ENCODE data around the gene TFF1.

Gene TFF1

DNA sequence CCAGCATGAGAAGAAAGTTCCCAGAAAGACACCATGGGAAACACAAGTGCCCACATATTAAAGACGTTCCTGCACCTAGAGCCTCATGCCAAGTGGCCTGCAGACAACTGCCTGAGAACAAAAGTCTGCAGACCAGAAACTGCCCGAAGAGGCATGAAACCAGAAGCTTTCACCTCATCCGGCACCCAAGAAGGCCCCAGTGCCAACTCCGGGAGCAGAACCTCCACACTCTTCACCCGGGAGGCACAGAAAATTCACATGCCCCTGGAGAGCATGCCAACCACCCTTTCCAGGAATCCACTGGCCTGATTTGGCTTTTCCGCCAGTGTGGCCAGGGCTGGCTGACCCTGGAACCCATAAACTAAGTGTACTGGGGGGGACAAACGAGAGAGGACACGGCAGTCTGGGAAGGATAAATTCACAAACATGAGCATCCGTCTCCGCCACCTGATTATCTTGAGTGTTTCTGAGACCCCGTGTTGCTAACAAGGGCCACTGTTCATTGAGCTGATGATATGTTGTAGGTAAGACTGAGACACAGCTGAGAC, 22.3 kb downstream of the TFF1 start:
- Histone ChIP-seq H3K4me3 (replicated peaks; ENCODE audit: low read depth, low read length) (no peak overlapping the region), H3K36me3 (ENCODE audit: control insufficient read depth, insufficient read depth, low read length) (no peaks in the 10 kb centered on the region), H3K27me3 (replicated peaks; ENCODE audit: control insufficient read depth, insufficient read depth, low read length) (peaks cover 2% of the 10 kb centered on the region; the same call in 1 of the 2 replicates)
- no peak for DNase-seq (ENCODE audit: extremely low read depth, insufficient read length)
- TF ChIP-seq, protein P1, sequence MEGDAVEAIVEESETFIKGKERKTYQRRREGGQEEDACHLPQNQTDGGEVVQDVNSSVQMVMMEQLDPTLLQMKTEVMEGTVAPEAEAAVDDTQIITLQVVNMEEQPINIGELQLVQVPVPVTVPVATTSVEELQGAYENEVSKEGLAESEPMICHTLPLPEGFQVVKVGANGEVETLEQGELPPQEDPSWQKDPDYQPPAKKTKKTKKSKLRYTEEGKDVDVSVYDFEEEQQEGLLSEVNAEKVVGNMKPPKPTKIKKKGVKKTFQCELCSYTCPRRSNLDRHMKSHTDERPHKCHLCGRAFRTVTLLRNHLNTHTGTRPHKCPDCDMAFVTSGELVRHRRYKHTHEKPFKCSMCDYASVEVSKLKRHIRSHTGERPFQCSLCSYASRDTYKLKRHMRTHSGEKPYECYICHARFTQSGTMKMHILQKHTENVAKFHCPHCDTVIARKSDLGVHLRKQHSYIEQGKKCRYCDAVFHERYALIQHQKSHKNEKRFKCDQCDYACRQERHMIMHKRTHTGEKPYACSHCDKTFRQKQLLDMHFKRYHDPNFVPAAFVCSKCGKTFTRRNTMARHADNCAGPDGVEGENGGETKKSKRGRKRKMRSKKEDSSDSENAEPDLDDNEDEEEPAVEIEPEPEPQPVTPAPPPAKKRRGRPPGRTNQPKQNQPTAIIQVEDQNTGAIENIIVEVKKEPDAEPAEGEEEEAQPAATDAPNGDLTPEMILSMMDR (IDR thresholded peaks at IDR 0.05; ENCODE audit: insufficient read depth, low read length, poor library complexity, severe bottlenecking), result no peak

DNA sequence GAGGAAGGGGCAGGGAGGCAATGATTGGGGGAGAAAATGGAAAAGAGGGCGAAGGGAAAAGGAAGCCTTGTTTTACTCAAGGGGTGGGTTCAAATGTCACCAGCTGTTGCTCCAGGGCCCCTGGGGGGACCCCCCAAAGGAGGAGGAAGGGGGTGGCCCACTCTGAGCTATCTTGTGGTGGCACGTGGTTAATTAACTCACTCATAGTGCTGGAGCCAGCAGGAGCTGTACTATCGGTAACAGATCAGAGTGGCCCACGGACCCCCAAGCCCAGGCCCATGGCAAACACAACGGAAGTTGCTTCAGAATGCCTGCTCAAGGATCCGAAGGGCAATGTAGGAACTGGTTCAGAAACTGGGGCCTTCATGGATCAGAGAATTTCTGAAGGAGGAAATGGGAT, 22.8 kb downstream of the TFF1 start:
- Histone ChIP-seq H3K36me3 (ENCODE audit: control insufficient read depth, insufficient read depth, low read length) (no peaks in the 10 kb centered on the region), H3K27me3 (replicated peaks; ENCODE audit: control insufficient read depth, insufficient read depth, low read length) (peaks cover 2% of the 10 kb centered on the region; the same call in 1 of the 2 replicates), H3K4me3 (replicated peaks; ENCODE audit: low read depth, low read length) (no peak overlapping the region)
- TF ChIP-seq, protein P1 (IDR thresholded peaks at IDR 0.05; ENCODE audit: insufficient read depth, low read length, poor library complexity, severe bottlenecking), result no peak
- DNase-seq (ENCODE audit: extremely low read depth, insufficient read length), result no peak

DNA sequence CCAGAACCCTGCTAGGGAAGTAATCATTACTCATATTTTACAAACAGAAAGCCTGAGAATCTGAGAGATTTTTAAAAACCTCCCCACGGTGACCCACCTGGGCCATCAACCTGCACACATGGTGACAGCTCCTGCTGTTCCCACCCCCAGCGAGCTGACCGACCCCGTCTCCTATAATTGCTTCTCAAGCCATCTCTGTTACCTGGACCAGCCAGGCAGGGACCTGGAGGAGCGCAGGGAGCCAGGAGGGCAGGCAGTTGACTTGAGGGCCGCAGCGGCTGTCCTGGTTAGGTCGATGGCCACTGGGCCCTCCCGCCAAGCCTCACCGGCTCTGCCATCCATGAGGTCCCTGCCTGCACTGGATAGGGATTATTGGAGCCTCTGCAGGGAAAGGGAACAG, 23.2 kb downstream of the TFF1 start:
- TF ChIP-seq, protein P1 (IDR thresholded peaks at IDR 0.05; ENCODE audit: insufficient read depth, low read length, poor library complexity, severe bottlenecking), result no peak
- no peaks in the 10 kb centered on the region for H3K36me3 ChIP-seq (ENCODE audit: control insufficient read depth, insufficient read depth, low read length)
- H3K27me3 ChIP-seq (replicated peaks; ENCODE audit: control insufficient read depth, insufficient read depth, low read length), result peaks cover 2% of the 10 kb centered on the region; the same call in 1 of the 2 replicates
- DNase-seq (ENCODE audit: extremely low read depth, insufficient read length), result no peak
- no peak overlapping the region for H3K4me3 ChIP-seq (replicated peaks; ENCODE audit: low read depth, low read length)

DNA sequence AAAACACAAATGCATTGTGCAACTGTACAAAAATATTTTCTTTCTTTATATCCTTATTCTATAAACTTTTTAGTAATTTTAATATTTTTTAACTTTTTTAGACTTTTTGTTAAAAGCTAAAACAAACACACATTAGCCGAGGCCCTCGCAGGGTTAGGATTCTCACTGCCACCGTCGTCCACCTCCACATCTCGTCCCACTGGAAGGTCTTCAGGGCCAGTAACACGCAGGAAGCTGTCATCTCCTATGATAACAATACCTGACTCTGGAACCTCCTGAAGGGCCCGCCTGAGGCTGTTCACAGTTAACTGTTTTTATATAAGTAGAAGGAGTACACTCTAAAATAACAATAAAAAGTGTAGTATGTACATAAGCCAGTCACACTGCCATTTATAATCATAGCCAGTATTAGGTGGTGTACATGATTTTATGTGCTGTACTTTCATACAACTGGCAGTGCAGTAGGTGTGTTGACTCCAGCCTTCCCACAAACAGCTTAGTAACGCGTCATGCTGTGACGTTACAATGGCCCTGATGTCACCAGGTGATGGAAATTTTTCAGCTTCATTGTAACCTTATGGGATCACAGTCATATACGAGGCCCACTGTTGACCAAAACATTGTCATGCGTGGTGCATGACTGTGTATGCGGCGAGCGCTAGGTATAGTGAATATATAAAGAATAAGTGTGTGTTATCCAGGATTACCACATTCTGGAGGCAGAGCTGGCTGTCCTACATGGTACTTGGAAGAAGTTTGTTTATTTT, 24.4 kb downstream of the TFF1 start:
- DNase-seq (ENCODE audit: extremely low read depth, insufficient read length), result no peak
- TF ChIP-seq, protein P1 (IDR thresholded peaks at IDR 0.05; ENCODE audit: insufficient read depth, low read length, poor library complexity, severe bottlenecking), result no peak
- no peaks in the 10 kb centered on the region for H3K27me3 ChIP-seq (replicated peaks; ENCODE audit: control insufficient read depth, insufficient read depth, low read length)
- H3K4me3 ChIP-seq (replicated peaks; ENCODE audit: low read depth, low read length), result no peak overlapping the region
- H3K36me3 ChIP-seq (ENCODE audit: control insufficient read depth, insufficient read depth, low read length), result no peaks in the 10 kb centered on the region

DNA sequence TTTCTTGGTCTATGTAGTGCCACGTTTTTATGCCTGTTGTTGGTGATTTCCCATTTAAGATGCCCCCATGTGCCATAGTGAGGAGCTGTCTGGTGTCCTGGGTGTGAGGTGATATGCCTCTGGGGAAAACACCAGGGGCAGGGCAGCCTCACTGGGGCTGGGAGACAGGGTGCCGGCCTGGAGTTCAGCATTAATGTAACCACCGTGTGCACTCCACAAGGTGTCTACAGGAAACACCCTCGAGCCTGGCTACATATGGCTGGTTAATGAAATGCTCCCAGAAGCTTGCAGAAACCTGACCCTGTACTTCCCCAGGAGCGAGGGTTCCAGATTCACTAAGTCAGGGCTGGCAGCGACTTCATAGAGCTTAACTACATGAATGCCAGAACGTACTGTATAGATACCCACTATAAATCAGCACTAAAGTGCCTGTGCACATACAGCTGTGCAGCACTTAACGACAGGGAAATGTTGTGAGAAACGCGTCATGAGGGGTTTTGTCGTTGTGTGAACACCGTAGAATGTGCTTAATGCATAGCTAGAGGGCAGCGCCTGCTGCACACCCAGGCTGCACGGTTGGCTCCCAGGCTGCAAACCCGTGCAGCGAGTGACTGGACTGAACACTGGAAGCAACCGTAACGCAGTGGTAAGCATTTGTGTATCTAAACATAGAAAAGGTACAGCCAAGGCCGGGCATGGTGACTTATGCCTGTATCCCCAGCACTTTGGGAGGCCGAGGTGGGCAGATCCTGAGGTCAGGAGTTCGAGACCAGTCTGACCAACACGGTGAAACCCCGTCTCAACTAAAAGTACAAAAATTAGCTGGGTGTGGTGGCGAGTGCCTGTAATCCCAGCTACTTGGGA, 25.9 kb downstream of the TFF1 start:
- Histone ChIP-seq H3K36me3 (ENCODE audit: control insufficient read depth, insufficient read depth, low read length) (no peaks in the 10 kb centered on the region), H3K27me3 (replicated peaks; ENCODE audit: control insufficient read depth, insufficient read depth, low read length) (no peaks in the 10 kb centered on the region), H3K4me3 (replicated peaks; ENCODE audit: low read depth, low read length) (no peak overlapping the region)
- TF ChIP-seq, protein P1 (IDR thresholded peaks at IDR 0.05; ENCODE audit: insufficient read depth, low read length, poor library complexity, severe bottlenecking), result no peak
- DNase-seq (ENCODE audit: extremely low read depth, insufficient read length), result no peak

Measured in GM06990 (cell line).